TTC549 (cell line): ENCODE results near the gene WHAMM.
"Not testable (repeated sequence)": the region's sequence is repeated elsewhere in the genome, so short reads cannot be mapped to it uniquely, and the experiment has no call there.

Experiments used
- FAIRE-seq: peaks from 2 replicates; lab custom pipeline; 2012; peaks lifted over from hg19 to GRCh38; lab: Jason Lieb, UNC

The WHAMM gene

DNA sequence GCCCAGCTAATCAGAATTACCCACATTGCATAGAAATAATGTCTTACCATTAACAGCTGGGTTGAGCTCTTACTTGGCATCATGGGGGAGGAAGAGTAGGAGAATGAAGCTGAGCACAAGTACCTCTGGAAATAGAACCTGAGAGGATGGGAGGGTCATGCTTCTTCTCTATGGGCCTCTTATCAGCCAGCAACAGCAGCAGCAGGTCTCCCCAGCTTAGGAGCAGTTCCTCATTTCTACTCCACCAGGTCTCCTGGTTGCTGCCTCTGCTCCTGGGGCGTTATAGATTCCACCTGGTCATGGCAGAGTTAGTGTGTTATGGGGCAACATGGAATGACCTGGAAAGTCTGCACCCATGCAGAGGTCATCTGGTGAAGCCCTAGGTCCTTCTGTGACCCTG, 6.9 kb upstream of the WHAMM start:
- FAIRE-seq: no peak

DNA sequence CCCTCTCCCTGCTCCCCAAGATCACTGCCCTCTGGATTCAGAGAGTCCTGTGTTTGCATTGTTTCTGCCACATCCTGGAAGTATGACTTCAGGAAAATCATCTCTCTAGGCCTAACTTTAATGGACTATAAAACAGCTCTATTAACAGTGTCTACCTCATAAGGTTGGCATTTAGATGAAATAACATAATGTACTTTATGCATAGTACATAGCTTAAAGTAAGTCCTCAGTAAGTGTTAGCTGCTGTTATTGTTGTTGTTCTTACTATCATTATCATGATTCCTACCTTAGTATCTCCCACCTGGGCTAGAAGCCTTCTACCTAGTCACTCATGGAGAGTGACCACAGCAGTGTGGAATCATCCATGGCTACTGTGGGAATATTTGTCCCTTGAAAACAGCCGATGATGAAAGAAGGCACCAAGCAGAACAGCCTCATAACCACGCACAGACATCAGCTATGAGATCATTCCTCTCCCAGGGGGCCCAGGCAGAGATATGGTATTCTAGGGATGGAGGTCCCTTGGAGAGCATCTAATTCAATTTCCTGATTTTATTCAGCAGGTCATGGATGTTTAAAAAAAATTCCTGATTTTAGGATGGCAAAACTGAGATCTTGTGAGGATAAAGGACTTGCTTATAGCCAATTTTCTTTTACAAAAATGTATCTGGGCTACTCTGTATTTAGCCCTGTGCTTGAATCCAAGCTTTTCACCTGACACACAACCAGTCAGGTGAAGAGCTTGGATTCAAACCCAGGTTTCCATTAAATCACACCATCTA, 5.4 kb upstream of the WHAMM start:
- FAIRE-seq: no peak

DNA sequence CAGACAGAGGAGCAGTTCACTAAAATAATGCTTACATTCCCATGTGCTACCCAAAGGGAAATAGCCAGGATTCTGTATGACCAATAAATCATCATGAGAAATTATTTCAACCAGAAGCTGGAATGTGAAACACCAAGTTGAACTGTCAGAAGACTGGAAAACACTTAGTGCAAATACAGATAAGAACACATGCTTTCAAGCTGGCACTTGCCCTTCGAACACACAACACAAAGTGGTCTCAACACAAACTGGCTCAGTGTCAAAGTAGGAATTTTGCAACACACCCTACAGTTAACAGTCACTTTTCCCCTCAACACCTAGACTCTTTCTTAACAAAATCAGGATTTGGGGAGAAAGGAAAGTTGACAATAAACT, 4.9 kb upstream of the WHAMM start:
- FAIRE-seq: no peak

DNA sequence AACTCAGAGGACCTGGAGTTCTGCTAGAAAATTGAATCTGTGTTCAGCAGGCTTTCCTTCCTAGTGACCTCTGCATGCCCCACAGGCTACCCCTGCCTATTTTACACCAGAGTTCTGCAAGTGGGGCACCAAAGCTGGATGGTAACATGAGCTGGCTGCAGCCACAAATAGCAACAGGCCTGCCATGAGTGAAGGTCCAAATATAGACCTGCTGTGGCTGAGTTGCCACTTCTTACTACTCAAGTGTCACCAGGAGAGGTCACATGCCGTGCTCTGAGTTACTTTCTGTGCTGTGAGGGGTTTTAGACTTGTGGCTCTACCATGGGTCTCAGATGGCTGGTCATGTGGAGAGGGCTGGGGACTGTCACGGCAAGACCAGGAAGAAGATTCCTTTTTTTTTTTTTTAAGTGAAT, 3.4 kb upstream of the WHAMM start, which contains the start of gene FSD2:
TSS of gene FSD2 (minus strand) at position 76 of the 413 bp plus-strand sequence. CDS start 18,679 bp downstream, outside the sequence.
- FAIRE-seq: no peak

DNA sequence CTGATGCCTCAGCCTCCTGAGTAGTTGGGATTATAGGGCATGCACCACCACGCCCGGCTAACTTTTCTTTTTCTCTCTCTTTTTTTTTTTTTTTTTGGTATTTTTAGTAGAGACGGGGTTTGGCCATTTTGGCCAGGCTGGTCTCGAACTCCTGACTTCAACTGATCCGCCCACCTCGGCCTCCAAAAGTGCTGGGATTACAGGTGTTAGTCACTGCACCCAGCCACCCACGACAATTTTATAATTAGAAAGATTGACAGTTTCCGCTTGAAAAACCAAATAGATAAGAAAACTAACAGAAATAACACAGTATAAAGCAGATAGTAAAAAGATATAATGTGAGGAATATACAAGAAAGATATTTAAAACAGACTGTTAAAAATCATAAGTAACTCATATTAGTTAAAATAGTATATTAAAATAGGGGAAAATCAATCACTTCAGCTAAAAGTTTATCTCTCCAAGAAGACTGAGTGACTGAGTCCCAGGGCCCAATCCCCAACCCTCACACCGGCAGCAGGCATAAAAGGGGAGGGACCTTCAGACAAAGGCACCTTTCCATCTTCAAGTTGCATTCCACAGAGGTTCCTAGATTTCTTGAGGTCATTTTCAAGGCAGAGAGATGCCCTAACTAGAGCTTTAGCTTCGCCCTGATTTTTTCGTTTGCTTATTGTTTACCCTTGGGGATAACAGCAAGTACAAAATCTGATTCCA, 1.4 kb upstream of the WHAMM start:
- no peak for FAIRE-seq

DNA sequence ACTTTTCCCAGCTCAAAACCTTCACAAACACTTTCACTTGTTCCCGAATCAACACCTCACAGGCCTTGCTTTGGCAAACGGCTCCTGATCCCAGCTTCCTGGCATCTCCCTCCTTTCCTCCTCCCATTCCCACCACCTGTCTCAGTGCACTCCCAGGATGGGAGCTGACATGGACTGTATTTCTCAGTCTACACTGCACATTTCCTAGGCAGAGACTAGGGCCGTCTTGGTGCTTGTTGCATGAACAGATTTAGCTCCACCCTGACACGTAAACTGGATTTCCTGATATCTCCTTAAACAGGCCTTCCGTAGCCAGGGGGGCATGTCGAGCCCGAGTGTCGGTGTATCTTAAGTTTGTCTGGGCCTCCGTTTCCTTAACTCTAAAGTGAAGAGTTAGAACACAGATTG, 790 bp upstream of the WHAMM start:
- FAIRE-seq: no peak

DNA sequence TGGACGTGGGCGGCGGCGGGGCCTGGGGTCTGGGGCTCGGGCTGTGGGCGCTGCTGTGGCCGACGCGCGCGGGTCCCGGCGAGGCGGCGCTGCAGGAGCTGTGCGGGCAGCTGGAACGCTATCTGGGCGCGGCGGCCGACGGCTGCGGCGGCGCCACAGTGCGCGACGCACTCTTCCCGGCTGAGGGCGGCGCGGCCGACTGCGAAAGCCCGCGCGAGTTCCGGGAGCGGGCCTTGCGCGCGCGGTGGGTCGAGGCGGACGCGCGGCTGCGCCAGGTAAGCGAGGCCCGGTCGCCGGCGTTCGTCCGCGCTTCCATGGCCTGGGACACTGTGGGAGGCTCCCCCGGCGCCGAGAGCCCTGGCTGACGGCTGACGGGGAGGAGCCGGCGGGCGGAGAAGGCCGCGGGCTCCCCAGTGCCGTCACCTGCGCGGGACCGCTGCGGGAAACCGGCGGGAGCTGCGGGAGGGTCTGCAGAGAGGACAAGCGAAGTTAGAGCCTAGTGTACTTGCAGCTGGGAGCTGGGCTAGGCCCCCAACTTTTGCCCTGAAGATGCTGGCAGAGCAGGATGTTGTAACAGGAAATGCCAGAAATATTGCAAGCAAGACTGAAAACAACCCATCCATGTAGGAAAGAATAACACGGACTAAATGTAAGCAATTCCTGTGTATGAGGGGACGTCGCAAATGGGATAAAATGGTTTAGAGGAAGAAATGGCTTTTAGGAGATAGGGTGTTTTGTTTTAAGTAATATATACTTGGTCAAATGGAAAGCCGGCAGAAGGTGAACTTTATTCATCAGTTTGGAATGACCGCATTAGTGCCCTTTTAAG, 847 bp downstream of the WHAMM start:
- FAIRE-seq: no peak

DNA sequence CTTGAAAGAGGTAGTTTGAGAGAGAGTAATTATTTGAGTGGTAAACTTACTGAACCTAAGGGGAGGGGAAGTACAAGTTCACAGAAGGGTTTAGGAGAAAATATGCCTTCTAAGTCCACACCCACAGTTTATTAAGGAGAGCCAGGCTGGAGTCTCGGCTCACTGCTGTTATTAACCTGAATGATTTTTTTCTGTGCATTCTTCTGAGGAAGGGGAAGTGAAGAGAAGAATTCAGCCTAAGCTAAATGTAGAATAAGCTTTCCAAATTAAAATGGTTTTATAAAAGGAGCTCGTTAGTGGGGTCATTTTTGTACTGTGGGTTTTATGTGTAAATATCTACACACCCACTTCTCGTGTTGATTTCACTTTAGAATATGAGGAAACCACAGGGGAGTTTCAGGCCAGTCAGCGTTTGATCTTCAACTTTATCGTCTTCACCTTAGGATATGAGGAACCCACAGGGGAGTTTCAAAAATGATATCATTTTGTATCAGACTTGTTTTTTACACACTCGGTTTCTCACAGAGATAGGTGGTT, 1.5 kb downstream of the WHAMM start:
- FAIRE-seq: no peak

DNA sequence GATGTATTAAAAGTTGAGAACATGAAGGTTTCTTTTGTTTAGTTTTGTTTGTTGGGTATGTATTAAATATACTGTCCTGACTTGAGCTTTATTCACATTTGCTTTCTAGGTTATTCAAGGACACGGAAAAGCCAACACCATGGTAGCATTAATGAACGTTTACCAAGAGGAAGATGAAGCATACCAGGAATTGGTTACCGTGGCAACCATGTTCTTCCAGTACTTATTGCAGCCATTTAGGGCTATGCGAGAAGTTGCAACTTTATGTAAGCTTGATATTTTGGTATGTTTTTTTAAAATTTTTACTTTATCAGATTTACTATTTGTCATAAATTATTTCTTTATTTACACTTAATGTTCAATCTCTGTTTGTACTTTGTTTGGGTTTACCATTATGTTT, 3.6 kb downstream of the WHAMM start:
- no peak for FAIRE-seq

DNA sequence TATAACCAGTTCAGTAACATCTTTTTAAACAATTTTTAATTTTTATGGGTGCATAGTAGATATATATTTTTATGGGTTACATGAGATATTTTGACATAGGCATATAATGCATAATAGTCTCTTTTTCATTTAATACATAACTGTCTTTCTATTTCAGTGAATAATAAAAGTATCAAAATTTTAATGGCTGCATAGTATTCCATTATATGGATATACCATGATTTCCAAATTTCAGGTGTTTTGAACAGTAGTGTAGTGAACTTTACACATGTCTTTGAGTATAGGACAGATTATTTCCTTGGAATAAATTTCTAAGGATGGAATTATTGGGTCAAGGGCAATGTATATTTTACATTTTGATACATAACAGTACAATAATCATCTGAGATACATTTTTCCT, 10.7 kb downstream of the WHAMM start:
- FAIRE-seq: no peak

DNA sequence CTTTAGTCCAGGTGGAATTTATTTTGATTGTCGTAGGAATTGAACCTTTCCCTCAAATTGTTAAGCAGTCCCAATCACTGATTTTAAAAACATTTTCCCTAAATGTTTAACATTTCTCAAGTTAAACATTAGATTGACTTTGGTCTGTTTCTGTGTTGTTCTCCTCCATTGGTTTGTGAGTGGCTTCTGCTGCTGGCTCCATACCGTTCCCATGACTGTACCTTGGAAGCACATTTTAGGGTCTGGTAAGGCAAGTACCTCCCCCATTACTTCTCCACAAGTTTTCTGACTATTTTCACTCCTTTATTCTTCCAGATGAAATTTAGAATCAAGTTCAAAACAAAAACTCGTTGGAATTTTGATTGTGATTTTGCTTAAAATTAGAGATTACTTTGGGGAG, 12.0 kb downstream of the WHAMM start:
- not testable (repeated sequence) for FAIRE-seq

DNA sequence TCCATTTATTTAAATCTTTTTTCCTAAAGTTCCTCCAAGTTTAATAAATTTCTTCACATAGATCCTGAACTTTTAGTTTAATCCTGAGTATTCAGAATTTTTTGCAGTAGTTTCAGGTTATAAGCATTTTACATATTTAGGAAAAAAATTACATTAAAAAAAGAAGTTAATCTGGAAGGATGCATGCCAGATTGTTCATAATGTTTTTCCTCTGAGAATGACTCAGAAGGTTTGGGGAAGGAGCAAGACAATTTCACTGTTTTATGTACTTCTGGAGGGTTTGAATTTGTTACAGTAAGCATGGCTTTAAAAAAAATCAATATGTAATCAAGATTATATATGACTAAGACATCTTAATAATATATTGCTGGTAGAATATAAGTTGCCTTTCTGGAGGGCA, 12.4 kb downstream of the WHAMM start:
- not testable (repeated sequence) for FAIRE-seq

DNA sequence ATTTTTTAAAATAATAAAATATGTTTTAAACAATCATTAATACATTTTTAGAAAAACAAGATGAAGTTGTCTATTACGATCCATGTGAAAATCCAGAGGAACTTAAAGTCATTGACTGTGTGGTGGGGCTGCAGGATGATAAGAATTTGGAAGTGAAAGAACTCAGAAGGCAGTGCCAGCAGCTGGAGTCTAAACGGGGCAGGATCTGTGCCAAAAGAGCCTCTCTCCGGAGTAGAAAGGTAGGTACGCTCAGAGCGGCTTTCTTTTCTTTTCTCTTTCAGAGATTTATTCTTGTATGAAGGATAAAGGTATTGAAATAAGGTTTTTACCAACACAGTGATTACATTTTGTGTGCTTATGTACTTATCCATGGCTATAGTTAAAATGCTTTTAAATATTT, 13.6 kb downstream of the WHAMM start:
- FAIRE-seq: no peak

DNA sequence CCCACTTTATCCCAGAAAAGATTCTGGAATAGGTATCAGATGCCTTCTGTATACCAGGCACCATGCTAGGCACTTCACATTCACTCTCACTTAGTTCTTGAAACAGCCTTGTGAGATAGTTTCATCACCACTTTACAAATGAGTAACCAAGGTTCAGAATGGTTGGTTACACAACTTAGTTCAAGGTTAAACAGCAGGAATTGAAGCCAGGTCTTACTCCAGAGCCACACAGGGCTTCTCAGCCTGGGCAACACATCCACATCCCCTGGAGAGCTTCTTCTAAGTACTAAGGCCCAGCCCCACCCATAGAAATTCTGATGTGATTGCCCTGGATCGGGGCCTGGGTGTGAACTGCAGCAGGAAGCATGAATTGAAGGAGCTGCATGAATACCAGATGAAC, 18.6 kb downstream of the WHAMM start:
- no peak for FAIRE-seq

DNA sequence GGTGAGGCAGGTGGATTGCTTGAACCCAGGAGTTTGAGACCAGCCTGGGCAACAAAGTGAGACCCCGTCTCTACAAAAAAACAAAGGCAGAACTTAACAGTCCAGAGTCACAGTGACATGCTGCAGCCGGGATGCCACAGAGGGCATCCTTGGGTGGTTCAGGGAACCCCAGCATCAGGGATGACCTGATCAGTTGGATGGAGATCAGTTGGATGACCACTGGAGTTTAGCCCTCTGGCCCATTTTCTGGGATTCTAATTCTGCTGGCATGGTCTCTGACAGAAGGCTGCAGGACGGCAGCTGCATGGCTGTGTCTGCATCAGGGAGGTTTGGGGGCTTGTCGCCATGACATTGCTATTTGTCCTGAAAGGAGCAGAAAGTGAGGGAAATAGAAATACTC, 19.8 kb downstream of the WHAMM start:
- no peak for FAIRE-seq

DNA sequence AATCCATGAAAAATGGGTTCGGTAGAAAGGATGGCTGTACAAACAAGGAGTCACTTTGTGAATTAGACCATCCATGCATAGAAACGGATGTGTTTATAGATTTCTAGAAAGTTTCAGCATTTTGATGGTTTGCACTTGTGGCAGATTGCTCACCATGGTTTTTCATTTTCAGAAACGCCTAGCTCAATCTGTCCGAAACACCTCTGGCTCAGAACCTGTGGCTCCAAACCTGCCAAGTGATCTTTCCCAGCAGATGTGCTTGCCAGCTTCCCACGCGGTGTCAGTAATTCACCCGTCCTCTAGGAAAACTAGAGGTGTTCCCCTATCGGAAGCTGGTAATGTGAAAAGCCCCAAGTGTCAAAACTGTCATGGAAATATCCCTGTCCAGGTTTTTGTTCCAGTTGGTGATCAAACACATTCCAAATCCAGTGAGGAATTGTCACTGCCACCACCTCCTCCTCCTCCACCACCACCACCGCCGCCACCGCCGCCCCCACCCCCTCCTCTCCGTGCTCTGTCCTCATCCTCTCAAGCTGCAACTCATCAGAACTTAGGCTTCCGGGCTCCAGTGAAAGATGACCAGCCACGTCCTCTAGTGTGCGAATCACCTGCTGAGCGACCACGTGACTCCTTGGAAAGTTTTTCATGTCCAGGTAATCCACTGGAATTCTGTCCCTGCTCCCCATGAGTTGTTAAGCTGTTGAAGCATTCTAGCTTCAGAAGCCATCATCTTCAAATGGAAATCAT, 21.2 kb downstream of the WHAMM start:
- no peak for FAIRE-seq

DNA sequence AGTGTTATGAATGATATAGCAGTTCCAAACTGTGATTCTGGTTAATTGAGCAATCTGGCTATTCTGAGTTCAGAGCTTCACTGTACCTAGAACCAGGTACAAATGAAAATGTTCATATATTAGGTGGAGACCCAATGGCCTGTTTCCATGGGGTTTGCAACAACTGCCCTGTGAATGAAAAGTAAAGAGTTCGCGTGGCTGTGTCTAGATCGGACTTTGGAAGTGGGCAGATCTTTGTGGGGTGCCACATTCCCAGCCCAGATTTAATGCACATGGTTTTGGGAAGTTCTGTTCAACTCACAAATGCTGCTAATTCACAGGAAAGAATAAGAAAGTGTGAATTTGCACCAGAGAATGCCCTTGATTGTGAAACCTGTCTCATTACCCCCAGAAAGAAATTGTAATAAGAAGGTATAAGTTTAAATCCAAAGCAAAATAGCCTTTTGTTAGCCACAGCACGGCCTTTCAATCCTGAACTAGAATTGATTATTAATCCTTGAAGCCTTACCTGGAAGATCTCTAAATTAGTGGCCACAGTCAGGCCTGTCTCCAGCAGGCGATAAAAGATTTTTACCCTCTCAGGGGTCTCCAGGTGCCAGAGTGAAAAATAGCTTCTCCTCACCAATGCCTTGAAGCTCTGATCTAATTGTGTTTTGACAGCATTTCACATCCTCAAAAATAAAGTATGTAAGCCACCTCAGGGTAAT, 22.6 kb downstream of the WHAMM start:
- no peak for FAIRE-seq

DNA sequence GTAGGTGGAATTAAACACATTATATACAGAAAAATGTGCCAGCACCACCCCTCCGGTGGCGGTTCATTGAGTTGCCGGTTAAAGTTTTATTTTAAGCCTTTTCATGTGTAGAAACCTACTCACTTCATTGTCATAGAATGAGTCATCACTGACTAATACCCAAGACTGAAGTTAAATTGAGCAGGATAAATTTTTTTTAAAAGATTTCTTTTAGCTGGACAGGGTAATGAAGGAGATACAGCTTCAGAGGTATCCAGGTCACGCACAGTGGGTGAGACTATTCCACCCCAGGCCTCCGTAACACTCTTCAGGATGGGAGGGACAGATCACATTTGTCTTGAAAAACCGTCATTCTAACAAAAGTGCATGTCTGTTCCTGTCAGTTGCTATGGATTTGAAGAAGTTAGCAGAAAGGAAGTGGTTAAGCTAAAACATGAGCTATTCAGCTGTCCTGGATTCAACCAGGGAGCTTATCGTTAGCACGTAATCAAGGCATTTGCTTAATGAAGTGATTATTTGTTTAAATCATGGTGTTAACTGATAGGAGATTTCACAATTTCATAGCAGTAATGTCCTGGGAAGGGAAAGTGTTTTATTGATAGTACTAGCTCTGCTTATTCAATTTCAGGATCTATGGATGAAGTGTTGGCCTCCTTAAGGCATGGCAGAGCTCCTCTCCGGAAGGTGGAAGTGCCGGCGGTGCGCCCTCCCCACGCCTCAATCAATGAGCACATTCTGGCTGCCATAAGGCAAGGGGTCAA, 23.4 kb downstream of the WHAMM start:
- FAIRE-seq: no peak

DNA sequence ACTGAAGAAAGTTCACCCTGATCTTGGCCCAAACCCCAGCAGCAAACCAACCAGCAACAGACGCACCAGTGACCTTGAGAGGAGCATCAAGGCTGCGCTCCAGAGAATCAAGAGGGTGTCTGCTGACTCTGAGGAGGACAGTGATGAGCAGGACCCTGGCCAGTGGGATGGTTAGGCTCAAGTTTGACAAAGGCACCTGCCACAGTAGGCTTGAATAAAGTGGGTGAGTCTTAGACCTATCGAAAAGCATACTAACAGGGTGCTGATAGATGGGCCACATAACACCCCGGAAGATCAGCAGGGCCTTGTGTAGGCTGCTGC, 23.9 kb downstream of the WHAMM start:
- no peak for FAIRE-seq

DNA sequence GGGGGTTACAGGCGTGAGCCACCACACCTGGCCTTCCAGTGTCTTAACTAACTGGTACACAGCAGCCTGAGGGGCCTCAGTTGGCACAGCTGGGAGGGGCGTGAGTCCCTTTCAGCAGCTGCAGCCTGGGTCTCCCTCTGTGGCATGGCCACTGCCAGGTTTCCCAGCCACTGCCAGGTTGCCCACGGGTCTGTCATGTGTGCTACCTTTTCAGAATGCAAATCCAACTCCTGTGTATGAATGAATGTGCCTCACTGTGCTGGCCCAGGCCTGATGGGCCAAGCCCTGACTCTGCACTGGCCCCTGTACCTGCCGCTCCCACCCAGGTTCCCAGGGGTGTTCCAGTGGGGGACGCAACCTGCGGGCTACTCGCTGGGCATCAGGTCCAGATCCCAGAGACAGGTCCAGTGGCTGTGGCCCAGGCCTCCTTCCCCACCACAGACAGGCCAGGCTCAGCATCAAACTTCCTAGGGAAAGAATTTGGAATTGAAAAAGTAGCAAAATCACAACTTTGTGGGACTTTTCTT, 26.0 kb downstream of the WHAMM start:
- no peak for FAIRE-seq
